Iris pigment epithelial cell (primary cell): ENCODE measurements around the gene USP9X.
"Not testable (repeated sequence)": the region's sequence is repeated elsewhere in the genome, so short reads cannot be mapped to it uniquely, and the experiment has no call there.

Source experiments
- DNase-seq: peaks from one replicate; pipeline ENCODE4 v3.0.0-alpha.2; 2011; ENCODE audit warnings: low read depth

The USP9X gene

DNA sequence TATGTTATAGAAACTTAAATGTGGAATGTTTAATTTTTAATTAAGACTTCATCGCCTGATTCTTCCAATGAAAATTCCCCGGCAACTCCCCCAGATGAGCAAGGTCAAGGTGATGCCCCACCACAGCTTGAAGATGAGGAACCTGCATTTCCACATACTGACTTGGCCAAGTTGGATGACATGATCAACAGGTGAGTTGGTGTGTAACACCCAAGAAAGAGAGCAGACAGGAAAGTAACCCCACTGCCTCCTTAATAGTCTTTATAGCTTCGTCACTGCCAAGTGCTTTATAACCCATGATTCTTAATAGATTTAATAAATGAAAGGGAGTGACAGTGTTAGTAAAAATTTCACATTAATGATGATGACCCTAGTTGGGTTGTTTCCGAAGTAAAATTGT is 43.7 kb downstream of the USP9X start:
- no peak for DNase-seq

DNA sequence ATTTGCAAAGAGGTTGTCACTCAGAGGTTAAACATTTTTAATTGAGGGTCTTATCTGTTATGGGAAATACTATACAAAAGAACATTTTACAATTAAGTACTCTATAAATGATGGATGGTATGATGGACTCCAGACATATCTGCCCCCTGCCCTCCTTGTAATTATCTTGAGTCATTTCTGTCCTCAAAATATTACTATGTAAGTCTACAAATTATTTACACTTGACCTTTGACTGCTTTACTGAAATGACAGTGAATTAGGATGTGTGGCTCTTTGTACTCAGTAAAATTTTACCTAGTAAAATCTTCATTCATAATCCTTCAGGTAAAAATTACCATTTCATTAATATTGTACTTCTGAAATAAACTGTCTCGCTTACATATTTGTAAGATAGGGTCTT is 46.5 kb downstream of the USP9X start:
- DNase-seq: no peak

DNA sequence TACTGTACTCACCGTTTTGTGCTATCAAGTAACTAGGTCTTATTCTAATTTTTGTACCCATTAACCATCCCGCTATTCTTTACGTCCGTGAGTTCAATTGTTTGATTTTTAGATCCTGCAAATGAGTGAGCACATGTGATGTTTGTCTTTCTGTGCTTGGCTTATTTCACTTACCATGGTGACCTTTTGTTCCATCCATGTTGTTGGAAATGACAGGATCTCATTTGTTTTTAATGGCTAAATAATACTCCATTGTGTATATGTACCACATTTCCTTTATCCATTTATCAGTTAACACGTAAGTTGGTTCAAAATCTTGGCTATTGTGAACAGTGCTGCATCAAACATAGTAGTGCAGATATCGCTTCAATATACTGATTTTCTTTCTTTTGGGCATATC is 48.3 kb downstream of the USP9X start:
- DNase-seq: no peak

DNA sequence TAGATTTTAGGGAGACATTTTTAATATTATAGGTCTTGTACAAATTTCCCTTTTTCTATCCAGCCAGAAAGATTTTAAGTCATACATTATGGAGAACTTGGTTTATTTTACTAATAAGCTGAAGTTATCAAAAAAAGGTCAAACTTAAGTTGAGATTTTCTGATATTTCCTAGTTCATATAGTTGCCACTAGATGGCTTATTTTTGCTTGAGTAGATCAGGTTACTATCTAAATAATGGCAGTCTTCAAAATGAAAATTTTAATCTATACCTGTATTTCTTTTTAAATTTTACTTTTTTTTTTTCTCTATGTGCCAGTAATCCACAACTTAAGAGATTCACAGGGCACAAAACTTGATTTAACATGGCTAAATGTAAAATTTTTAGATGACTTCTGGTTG is 52.3 kb downstream of the USP9X start:
- DNase-seq: peak; percentile 17

DNA sequence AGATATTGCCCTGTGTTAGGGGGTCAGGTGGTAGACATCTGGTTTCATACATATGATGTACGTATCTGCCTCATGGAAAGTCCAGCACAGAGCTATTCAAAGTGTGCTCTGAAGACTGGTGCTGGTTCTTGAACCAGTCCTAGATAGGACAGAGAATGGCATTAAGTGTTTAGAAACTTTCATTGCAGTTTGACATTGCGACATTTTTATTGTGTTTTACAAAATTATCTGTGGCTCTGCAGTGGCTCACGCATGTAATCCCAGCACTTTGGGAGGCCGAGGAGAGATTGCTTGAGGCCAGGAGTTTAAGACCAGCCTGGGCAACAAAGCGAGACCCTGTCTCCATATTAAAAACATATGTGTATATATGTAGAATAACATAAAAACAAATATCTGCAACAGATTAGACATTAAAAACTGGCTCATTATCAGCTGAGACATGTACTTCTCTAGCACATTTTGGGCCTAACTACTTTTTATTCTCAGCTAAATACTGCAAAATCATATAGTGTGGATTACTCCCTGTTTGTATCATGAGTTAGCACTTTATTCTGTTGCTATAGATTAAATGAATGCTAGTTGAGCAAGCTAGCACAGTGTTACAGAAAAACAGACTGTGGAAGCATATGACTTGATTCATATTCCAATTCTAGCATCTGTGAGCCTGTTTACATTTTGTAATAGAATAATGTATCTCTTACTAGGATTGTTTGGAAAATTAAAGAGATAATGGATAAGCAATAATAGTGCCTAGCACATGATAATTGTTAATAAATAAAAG is 57.1 kb downstream of the USP9X start:
- DNase-seq: peak; percentile 15

DNA sequence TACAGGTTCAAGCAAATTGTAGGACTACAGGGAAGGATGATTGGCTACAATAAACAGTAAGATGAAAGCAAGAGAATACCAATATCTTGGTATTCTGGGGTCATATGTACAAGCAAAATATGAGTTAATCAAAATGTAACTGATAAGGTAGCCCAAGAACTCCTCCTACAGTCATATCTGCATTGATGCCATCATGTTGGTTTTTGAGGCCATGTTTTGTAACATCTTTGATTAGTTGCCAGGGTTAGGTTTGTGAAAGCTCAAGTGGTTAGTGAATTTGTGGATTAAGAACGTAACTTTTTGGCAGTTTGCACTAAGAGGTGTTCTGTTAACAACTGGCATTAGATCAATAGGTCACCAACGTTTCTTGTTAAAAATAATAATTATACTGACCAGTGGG is 59.6 kb downstream of the USP9X start:
- peak; percentile 44 for DNase-seq

DNA sequence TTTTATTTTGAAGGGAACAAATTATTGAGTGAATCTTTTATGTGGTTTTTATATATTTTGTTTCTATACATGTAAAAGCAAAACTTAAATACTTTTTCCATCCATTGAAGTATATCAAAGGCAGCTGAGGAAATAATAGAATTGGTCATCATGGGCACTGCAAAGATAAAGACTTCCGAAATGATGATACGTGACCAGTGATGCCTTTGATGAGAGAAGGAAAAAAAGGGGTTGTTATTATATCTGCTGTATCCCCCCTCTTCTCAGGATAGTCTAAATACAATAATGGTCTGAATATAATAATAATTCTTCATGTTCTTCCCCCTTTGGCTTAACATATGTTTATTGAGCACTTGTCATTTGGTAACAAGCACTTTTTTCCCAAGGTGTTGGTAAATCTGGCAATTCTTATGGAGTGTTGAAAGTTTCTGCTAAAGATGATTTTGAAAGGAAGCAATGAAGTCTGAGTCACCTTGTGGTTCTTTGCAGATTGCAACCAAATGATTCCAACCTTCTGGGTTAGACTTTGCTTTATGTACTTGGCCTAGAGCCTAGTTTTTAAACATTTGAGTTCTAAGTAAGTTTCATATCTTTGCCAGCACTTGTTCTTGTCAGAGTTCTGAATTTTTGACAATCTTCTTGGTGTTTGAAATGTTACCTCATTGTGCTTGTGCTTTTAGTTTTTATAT is 60.8 kb downstream of the USP9X start:
- DNase-seq: peak; percentile 94

DNA sequence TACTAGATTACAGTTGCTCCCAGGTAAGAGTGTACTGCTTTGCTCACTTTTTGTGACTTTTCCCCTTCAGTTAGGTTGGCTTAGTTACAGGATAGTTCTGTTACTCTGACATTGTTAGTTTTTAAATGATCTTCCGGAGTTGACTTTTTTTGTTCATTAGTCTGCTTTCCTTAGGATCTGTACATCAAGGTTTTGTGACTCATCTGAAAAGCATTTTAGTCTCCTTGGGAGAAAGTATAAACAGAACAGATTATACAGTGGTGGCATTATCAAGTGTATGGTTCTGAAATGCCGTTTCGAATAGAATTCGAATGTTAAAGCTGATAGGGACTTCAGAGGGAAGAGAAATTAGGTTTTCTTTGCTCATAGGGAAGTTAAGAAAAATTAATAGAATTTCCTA is 63.3 kb downstream of the USP9X start:
- DNase-seq: peak; percentile 80

DNA sequence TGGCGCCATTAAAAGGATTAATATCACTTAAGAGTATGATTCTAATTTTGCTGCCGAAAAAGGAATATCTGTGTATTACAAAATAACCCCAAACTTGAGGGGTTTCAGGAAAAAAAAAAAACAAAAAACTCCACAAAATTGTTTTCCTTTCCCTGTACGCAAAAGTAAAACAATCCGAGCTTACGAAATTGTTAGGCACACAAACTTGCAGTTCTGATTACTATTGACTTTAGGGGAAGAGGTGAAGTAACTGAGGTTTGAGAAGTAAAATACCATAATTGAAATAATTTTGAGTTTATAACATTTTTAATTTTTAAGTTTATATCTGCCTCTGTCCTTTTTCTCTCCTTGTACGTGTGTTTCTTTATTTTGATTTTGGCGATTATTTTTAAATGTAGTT is 64.8 kb downstream of the USP9X start:
- DNase-seq: no peak

DNA sequence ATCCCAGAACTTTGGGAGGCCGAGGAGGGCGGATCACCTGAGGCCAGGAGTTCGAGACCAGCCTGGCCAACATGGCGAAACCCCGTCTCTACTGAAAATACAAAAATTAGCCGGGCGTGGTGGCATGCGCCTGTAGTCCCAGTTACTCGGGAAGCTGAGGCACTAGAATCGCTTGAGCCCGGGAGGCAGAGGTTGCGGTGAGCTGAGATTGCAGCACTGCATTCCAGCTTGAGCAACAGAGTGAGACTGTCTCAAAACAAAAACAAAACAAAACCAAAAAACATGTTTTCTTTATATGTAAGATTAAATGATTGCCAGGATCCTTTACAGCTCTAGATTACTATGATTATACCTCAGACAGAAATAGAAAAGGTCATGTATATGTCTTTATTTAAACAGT is 66.5 kb downstream of the USP9X start:
- DNase-seq: not testable (repeated sequence)

DNA sequence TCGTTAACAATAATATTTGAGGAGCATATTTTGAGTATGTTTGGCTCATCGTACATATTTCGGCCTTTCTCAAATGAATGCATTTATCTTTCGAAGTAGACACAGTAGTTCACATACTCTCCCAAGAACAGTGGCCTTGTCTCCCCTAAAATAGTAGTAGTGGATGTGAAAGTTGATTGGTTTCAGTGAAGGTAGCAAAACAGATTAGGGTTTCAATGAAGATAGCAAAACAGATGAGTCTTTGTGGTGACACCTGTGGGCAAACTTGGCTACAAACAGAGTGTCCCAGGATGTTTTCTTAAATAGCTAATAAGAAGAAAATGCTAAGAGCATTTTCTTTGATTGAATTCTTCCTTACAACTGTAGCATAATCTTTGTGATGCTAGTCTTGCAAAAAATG is 67.0 kb downstream of the USP9X start:
- no peak for DNase-seq

DNA sequence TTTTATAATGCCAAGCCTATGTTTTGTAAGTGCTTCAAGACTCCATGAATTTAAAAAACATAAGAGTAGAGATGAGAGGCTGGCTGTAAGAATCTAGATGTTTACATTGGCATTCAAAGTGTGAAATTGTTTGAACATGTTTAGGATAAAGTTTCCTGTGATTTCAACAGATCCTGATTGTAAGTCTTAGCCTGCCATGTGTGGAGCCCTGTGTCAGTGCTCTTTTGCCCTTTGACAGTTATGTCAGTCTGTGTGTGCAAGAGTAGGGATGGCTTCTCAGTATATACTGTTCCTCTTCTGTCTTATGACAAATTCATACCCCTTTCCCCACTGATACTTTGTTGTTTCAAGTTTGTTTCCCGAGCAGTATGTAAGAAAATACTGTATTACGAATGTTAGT is 68.2 kb downstream of the USP9X start:
- peak; percentile 38 for DNase-seq

DNA sequence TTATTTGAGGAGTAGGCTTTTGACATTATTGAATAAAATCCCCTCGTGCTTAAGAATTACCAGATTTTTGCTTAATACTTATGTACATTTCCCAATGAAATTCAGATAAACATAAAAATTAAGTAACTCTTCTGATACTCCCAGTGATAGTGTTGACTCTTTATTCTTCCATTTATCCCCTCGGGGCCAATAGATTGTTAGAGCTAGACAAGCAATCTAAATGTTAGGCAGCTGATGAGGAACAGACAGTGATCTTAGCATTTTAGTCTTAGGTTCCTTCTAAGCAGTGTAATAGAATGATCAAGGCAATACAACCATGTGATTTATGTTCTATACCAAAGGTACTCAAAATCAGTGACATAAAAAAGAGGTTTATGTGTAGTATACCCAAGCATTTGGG is 68.7 kb downstream of the USP9X start:
- DNase-seq: no peak

DNA sequence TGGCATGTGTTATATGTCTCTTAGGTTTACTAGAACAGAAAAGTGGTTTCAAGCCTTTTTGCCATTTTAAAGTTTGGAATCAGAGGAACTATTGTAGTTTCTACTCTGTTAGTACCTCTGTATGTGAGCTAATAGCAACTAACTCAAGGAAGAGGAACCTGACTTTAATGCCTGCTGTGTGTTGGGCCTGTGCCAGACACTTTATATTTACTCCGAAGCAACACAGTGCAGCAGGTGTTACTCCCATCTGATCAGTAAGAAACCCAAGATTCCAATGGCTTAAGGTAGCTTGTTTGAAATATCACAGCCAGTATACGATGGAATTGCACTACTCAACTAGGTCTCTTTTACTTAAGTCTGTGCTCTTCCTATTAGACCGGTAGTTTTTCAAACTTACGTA is 79.2 kb downstream of the USP9X start:
- no peak for DNase-seq

DNA sequence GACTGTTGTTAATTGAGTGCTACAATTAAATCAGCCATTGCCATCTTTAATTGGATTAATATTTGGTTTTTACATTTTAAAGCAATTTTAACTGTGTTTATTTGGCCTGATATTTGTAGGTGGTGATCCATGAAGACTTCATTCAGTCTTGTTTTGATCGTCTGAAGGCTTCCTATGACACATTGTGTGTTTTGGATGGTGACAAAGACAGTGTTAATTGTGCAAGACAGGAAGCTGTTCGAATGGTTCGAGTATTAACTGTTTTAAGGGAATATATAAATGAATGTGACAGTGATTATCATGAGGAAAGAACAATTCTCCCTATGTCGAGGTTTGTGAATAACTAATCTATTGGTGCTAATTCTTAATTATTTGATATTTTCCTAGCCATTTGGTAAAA is 82.6 kb downstream of the USP9X start:
- peak; percentile 28 for DNase-seq

DNA sequence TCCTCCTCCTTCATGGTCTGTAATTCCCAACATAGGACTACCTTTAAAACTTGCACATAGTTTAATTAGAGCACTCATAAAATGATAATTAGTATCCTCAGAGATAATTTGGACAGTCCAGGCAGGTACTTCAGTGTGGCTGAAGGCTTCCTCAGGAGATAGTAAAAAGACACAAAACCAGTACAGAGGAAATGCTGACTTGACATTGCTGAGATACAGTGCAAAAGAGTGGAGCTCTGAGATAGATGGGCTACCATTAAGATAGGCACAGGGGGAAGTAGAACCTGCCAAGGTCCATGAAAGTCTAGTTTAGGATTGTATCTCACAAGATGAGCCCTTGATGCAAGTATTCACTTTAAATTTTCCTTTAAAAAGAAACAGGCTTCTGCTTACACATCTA is 91.0 kb downstream of the USP9X start:
- no peak for DNase-seq

DNA sequence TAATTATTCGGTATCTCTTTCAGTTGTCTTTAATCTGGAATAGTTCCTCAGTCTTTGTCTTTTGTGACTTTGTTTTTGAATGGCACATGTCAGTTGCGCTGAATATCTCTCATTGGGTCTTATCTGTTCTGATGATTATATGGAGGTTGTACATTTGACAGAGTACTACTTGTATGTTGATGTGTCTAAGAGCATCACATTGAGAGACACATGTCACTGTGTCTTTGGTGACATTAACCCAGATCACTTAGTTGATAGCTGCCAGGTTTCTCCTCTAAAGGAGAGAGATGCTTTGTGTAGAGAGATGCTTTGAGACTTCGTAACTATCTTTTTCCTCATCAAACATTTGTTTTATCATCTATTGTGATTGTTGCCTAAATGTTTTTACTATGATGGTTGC is 92.1 kb downstream of the USP9X start:
- DNase-seq: no peak

DNA sequence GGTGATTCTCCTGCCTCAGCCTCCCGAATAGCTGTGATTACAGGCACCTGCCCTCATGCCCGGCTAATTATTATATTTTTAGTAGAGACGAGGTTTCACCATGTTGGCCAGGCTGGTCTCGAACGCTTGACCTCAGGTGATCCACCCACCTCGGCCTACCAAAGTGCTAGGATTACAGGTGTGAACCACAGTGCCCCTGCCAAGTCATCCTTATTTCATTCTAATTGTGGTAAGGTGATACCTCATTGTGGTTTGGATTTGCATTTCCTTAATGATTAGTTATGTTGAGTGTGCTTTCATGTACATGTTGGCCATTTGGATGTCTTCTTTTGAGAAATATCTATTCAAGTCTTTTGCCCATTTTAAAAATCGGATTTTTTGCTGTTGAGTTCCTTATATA is 93.0 kb downstream of the USP9X start:
- DNase-seq: no peak

DNA sequence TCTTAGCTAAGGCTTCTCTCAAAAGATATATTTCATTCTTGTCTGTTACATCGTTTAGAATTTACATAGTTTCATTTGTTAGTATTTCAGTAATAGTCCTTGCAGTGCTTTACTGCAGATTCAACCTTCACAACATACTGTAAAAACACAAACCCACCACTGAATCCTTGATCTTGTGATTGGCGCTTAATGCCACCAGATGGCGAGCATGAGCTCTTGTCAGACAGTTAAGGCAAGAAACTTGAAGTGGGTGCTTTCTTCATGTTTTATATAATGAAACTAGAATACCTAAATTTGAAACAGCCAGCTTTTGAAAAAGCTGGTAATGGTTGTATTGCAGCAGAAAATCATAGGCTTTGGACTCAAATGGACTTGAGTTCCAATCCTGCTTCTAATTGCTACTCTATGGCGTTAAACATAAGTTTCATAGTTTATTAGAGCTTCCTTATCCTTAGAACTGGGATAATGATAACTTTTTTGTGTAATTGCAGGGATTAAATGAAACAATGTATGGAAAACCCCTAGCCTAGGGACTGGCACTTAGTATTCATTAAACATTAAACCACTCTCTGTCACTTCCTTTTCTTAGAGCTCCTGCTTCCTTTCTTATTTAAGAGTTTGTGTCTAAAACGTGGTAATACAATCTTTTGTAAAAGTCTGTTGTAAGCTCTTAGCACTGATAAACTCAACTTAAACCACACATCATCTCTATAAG is 95.1 kb downstream of the USP9X start:
- DNase-seq: peak; percentile 80

DNA sequence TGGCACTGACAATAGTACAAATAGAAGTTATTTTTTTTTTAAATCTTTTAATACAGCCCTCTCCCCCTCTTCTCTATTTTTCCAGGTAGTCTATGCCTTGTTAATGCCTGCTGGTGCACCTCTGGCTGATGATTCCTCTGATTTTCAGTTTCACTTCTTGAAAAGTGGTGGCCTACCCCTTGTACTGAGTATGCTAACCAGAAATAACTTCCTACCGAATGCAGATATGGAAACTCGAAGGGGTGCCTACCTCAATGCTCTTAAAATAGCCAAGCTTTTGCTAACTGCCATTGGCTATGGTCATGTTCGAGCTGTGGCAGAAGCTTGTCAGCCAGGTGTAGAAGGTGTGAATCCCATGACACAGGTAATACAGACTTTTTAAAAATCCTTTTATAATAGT is 99.1 kb downstream of the USP9X start:
- DNase-seq: no peak

DNA sequence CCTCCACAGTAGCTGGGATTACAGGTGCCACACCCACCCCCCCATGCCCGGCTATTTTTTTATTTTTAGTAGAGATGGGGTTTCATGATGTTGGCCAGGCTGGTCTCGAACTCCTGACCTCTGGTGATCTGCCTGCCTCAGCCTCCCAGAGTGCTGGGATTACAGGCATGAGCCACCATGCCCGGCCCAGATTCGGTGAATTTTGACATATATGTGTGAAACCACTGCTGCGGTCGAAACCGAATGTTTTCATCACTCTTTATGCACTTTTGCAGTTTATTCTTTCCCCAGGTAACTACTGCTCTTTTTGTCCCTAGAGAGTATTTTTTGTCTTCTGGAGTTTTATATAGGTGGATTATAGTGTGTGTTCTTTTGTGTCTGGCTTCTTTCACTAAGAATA is 101.7 kb downstream of the USP9X start:
- not testable (repeated sequence) for DNase-seq

DNA sequence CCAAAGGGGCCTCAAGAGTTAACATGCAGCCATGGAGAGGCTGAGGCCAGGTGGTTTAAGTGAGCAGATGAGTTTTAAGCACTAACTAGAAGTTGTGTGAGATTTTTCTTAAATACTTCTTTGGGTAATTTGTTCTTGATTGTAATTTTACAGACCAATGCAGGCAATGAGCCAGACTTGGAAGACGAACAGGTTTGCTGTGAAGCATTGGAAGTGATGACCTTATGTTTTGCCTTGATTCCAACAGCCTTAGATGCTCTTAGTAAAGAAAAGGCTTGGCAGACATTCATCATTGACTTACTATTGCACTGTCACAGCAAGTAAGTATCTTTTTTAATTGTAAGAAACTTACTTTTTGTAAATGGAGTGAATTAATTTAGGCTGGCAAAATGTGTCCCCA is 103.9 kb downstream of the USP9X start:
- no peak for DNase-seq

DNA sequence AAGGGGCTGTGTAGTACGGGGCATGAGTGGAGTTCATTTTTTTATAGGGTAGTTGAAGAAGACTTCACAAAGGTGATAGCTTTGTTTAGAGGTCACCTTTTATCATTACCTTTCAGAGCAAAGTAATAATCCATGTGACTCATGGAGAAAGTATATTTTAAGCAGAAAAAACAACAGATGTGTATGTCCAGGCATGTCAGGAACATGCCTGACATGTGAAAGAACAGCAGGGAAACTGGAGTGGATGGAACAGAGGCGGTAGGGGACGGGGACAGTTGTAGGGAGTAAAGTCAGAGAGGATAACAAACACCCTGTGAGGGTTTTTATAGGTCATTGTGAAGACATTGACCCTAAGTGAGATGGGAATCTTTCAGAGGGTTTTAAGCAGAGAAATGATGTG is 107.6 kb downstream of the USP9X start:
- no peak for DNase-seq
